Upper lobe of left lung (tissue), 6 donors: Measurements from ENCODE around the gene FDX2. TPM values are rescaled to one million over a fixed set of nuclear protein-coding genes. Genes with fewer than 3 reads are reported as not detected.

ENCODE experiments used
- ATAC-seq, 2 donors: fragments of 200-7000 bp; cut with Tn5 transposase; one replicate each; pipeline ENCODE4 v1.9.1; 2022; ENCODE audit warnings: mild to moderate bottlenecking in 2 of 2, moderate library complexity in 2 of 2; ENCODE audit not compliant: low FRiP score in 2 of 2
- DNase-seq, 2 donors: peaks; one replicate each; pipeline ENCODE4 v3.0.0-alpha.2; 2019 to 2020
- H3K27ac ChIP-seq, 4 donors: fragments of 200-600 bp; sonication (generic); one replicate each; pipeline ENCODE4 v1.5.1; 2016 to 2019
- H3K27me3 ChIP-seq, 4 donors: fragments of 200-600 bp; sonication (generic); one replicate each; pipeline ENCODE4 v1.5.1; 2017 to 2019
- H3K36me3 ChIP-seq, 4 donors: fragments of 200-600 bp; sonication (generic); one replicate each; pipeline ENCODE4 v1.5.1; 2016 to 2019
- H3K4me1 ChIP-seq, 4 donors: fragments of 200-600 bp; sonication (generic); one replicate each; pipeline ENCODE4 v1.5.1; 2018 to 2019
- H3K4me3 ChIP-seq, 4 donors: fragments of 200-600 bp; sonication (generic); one replicate each; pipeline ENCODE4 v1.5.1; 2017 to 2019; ENCODE audit warnings: mild to moderate bottlenecking in 2 of 4, moderate library complexity in 1 of 4
- H3K9me3 ChIP-seq, 4 donors: fragments of 200-600 bp; sonication (generic); one replicate each; pipeline ENCODE4 v1.5.1; 2018 to 2019
- EP300 ChIP-seq, 4 donors: sonication (generic); formaldehyde crosslinking; IDR thresholded peaks; one replicate each; pipeline ENCODE4 v1.5.1; 2017; ENCODE audit warnings: antibody characterized with exemption in 4 of 4, control low read depth in 2 of 4
- POLR2A ChIP-seq, 4 donors: fragments of 450-650 bp; IDR thresholded peaks; one replicate each; pipeline ENCODE4 v1.5.1; 2016 to 2017; ENCODE audit warnings: antibody characterized with exemption in 4 of 4, mild to moderate bottlenecking in 2 of 4
- POLR2AphosphoS5 ChIP-seq, 2 donors: sonication (generic); formaldehyde crosslinking; IDR thresholded peaks; one replicate each; pipeline ENCODE4 v1.5.1; 2017; ENCODE audit warnings: antibody characterized with exemption in 2 of 2
- WGBS, 2 donors: methylation state at CpG; one replicate each; pipeline ENCODE4 v1.1.5; 2017 to 2018; 5-methylcytosine and 5-hydroxymethylcytosine counted together
- total RNA-seq, 6 donors: library from RNA; depleted of rRNA in 4 of 6; stranded (reverse); fragments of >200 nt in 4 of 6; gene quantifications; one replicate each; pipeline versions ENCODE4 v1.1.0 to v1.2.1, GENCODE V29; 2016 to 2021
- TF ChIP-seq, protein P1 (sequence below), 6 experiments: fragments of 450-650 bp in 4 of 6; fragments of 200-600 bp in 2 of 6; sonication (generic) in 2 of 6; IDR thresholded peaks; one replicate each; pipeline ENCODE4 v1.5.1; 2016 to 2019; ENCODE audit warnings: antibody characterized with exemption in 6 of 6
- donor health status: DM: no; HTN: no; CAD: no; lungs with moderate emphysema.
- donor health status: DM: no; HTN: yes; CAD: no; lungs with severe emphysema.

The FDX2 gene
- total RNA-seq, 6 donors from 2014 or later = 16.6 to 27.5 (median 26.0) TPM

DNA sequence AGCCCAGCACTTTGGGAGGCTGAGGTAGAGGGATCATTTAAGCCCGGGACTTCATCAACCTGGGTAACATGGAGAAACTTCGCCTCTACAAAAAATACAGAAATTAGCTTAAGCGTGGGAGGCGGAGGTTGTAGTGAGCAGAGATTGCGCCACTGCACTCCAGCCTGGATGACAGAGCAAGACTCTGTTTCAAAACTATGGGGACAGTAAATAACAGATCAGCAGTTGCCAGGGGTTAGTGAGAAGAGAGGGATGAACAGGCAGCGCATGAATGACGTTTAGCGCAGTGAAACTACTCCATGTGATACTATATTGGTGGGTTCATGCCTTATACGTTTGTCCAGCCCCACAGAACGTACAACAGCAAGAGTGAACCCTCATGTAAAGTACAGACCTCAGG is 30.7 kb upstream of the FDX2 start:
- H3K4me3 ChIP-seq = no peak overlapping the region
- DNase-seq (peak in 1 of 2 donors; percentile 86), ATAC-seq (peak; percentile 85 to 89)
- 36 to 57% methylated on average over 10 of the region's 10 CpGs for WGBS, 2 donors
- peaks cover 3 to 21% (median 14%) of the 10 kb centered on the region in 4 donors for H3K36me3 ChIP-seq
- H3K4me1 ChIP-seq = peaks cover 0 to 7% (median 4%) of the 10 kb centered on the region in 4 donors
- H3K27ac ChIP-seq = peak overlapping the region; percentile 54 to 83 (median 74)
- no peaks in the 10 kb centered on the region for H3K9me3 ChIP-seq
- H3K27me3 ChIP-seq = no peaks in the 10 kb centered on the region
- TF ChIP-seq POLR2A (IDR thresholded peaks at IDR 0.05) = peak in 1 of 4 donors; percentile 20
- TF ChIP-seq POLR2AphosphoS5 (IDR thresholded peaks at IDR 0.05) = peak; percentile 39 to 43
- TF ChIP-seq, protein P1, sequence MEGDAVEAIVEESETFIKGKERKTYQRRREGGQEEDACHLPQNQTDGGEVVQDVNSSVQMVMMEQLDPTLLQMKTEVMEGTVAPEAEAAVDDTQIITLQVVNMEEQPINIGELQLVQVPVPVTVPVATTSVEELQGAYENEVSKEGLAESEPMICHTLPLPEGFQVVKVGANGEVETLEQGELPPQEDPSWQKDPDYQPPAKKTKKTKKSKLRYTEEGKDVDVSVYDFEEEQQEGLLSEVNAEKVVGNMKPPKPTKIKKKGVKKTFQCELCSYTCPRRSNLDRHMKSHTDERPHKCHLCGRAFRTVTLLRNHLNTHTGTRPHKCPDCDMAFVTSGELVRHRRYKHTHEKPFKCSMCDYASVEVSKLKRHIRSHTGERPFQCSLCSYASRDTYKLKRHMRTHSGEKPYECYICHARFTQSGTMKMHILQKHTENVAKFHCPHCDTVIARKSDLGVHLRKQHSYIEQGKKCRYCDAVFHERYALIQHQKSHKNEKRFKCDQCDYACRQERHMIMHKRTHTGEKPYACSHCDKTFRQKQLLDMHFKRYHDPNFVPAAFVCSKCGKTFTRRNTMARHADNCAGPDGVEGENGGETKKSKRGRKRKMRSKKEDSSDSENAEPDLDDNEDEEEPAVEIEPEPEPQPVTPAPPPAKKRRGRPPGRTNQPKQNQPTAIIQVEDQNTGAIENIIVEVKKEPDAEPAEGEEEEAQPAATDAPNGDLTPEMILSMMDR (IDR thresholded peaks at IDR 0.05) = no peak
- TF ChIP-seq EP300 (IDR thresholded peaks at IDR 0.05) = no peak

- ATAC-seq (no peak), DNase-seq (no peak)
- H3K27ac ChIP-seq = no peak overlapping the region
- H3K4me1 ChIP-seq = peaks cover 0 to 11% (median 4%) of the 10 kb centered on the region in 4 donors
- TF ChIP-seq POLR2AphosphoS5 (IDR thresholded peaks at IDR 0.05) (no peak), EP300 (IDR thresholded peaks at IDR 0.05) (no peak), POLR2A (IDR thresholded peaks at IDR 0.05) (no peak)
- TF ChIP-seq, protein P1 (IDR thresholded peaks at IDR 0.05) = no peak
- H3K27me3 ChIP-seq = no peaks in the 10 kb centered on the region
- no peak overlapping the region for H3K4me3 ChIP-seq
- H3K9me3 ChIP-seq = no peaks in the 10 kb centered on the region
- WGBS, 2 donors = 85 to 91% methylated on average over 10 of the region's 10 CpGs
- peaks cover 0 to 4% (median 1%) of the 10 kb centered on the region in 4 donors for H3K36me3 ChIP-seq
Measured at GRCh38 chr19:10344780-10345179, 29.0 kb upstream of the FDX2 start.

DNA sequence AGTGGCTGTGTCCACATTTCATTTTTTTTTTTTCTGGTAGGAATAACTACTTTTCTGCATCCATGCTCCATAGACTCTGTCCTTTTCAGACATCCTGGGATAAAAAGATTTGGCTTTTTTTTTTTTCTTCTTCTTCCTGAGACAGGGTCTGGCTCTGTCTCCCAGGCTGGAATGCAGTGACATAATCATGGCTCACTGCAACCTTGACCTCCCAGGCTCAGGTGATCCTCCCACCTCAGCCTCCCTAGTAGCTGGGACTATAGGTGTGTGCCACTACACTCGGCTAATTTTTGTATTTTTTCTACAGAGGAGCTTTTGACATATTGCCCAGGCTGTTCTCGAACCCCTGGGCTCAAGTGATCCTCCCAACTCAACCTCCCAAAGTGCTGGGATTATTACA is 27.7 kb upstream of the FDX2 start:
- TF ChIP-seq POLR2A (IDR thresholded peaks at IDR 0.05) (no peak), EP300 (IDR thresholded peaks at IDR 0.05) (no peak), POLR2AphosphoS5 (IDR thresholded peaks at IDR 0.05) (no peak)
- TF ChIP-seq, protein P1 (IDR thresholded peaks at IDR 0.05) = no peak
- Histone ChIP-seq H3K27ac (no peak overlapping the region), H3K36me3 (no peaks in the 10 kb centered on the region), H3K27me3 (no peaks in the 10 kb centered on the region), H3K4me1 (peaks cover 0 to 15% (median 5%) of the 10 kb centered on the region in 4 donors), H3K9me3 (no peaks in the 10 kb centered on the region), H3K4me3 (no peak overlapping the region)
- WGBS, 2 donors = 87 to 90% methylated on average over 2 of the region's 2 CpGs
- DNase-seq = no peak
- ATAC-seq = no peak

DNA sequence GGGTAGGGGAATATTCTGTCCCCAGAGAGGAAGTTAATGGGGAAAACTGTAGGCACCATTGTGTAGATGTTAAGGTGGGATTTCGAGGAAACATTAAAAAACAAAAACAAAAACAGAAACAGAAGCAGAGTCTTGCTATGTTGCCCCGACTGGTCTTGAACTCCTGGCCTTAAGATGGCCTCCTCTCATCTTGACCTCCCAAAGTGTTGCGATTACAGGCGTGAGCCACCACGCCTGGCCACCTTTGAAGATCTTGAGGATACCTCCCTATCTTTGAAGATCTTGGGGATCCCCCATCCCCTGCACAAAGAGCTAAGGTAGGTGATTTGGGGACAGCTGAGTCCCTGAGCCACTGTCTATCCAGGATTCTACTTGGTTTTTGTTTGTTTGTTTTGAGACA is 24.2 kb upstream of the FDX2 start:
- peak overlapping the region in 3 of 4 donors; percentile 18 to 82 (median 68) for H3K27ac ChIP-seq
- no peak overlapping the region for H3K4me3 ChIP-seq
- WGBS, 2 donors = 79 to 85% methylated on average over 5 of the region's 5 CpGs
- ATAC-seq (no peak), DNase-seq (no peak)
- TF ChIP-seq EP300 (IDR thresholded peaks at IDR 0.05) (no peak), POLR2A (IDR thresholded peaks at IDR 0.05) (no peak), POLR2AphosphoS5 (IDR thresholded peaks at IDR 0.05) (no peak)
- TF ChIP-seq, protein P1 (IDR thresholded peaks at IDR 0.05) = no peak
- no peaks in the 10 kb centered on the region for H3K36me3 ChIP-seq
- no peaks in the 10 kb centered on the region for H3K27me3 ChIP-seq
- no peaks in the 10 kb centered on the region for H3K9me3 ChIP-seq
- H3K4me1 ChIP-seq = peaks cover 0 to 17% (median 6%) of the 10 kb centered on the region in 4 donors

- H3K27me3 ChIP-seq = no peaks in the 10 kb centered on the region
- no peaks in the 10 kb centered on the region for H3K9me3 ChIP-seq
- DNase-seq = peak; percentile 59 to 77
- ATAC-seq = peak; percentile 16 to 64
- WGBS, 2 donors = 43 to 48% methylated on average over 7 to 13 of the region's 14 CpGs
- peak within 1 kb of the TSS in 3 of 4 donors; percentile 9 to 42 (median 36) for H3K4me3 ChIP-seq
- H3K36me3 ChIP-seq = no peaks in the 10 kb centered on the region
- H3K4me1 ChIP-seq = peaks cover under 1 to 21% (median 7%) of the 10 kb centered on the region in 4 donors
- TF ChIP-seq POLR2A (IDR thresholded peaks at IDR 0.05) (no peak), EP300 (IDR thresholded peaks at IDR 0.05) (no peak), POLR2AphosphoS5 (IDR thresholded peaks at IDR 0.05) (no peak)
- TF ChIP-seq, protein P1 (IDR thresholded peaks at IDR 0.05) = no peak
- peak within 1 kb of the TSS; percentile 18 to 82 (median 73) for H3K27ac ChIP-seq
Measured at GRCh38 chr19:10339380-10339960, 23.7 kb upstream of the FDX2 start, which contains the start of gene ICAM3. ICAM3 (minus strand) TSS chr19:10339624; CDS start chr19:10339614, 10 bp downstream.
